ENCODE data around the gene SH2D3C.

The SH2D3C gene

DNA sequence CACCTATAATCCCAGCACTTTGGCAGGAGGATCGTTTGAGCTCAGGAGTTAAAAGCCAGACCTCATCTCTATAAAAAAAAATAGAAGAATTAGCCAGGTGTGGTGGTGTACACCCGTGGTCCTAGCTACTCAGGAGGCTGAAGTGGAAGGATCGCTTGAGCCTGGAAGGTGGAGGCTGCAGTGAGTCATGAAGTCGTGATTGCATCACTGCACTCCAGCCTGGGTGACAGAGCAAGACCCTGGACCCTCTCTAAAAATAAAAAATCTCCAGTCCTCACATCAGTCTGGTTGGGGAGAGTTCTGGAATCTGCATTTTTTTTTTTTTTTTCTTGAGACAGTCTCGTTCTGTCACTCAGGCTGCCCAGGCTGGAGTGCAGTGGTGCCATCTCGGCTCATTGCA lies 33.5 kb upstream of the SH2D3C start:
- Histone ChIP-seq H3K9me3 (ENCODE audit: control insufficient read depth, insufficient read depth, low read depth, low read length) (no peaks in the 10 kb centered on the region), H3K4me3 (ENCODE audit: low read depth, low read length) (no peak overlapping the region), H3K36me3 (ENCODE audit: control insufficient read depth in 2 of 2, insufficient read depth in 1 of 2, low read length in 2 of 2) (peaks cover 0 to 70% of the 10 kb centered on the region in 2 experiments; a peak in 2 of 3 replicates), H3K4me1 (ENCODE audit: control insufficient read depth, insufficient read depth, low read length) (no peaks in the 10 kb centered on the region), H3K27ac (ENCODE audit: extremely low read depth, low read depth, low read length) (no peak overlapping the region)
- TF ChIP-seq GLI4 (tag by site-specific recombination; IDR thresholded peaks at IDR 0.05) (no peak), ZNF175 (tag by site-specific recombination; IDR thresholded peaks at IDR 0.05) (no peak), ZFP41 (tag by site-specific recombination; IDR thresholded peaks at IDR 0.05; ENCODE audit: borderline replicate concordance) (no peak), ZFHX2 (tag by site-specific recombination; conservative IDR thresholded peaks at IDR 0.05) (no peak), ZNF221 (tag by site-specific recombination; IDR thresholded peaks at IDR 0.05; ENCODE audit: borderline replicate concordance) (no peak), MYNN (tag by site-specific recombination; IDR thresholded peaks at IDR 0.05; ENCODE audit: borderline replicate concordance) (no peak), ZNF600 (tag by site-specific recombination; IDR thresholded peaks at IDR 0.05) (no peak), ZNF16 (tag by site-specific recombination; IDR thresholded peaks at IDR 0.05; ENCODE audit: low read depth) (no peak), FEZF1 (tag by site-specific recombination; IDR thresholded peaks at IDR 0.05) (no peak), TRIM28 (IDR thresholded peaks at IDR 0.05; ENCODE audit: borderline replicate concordance, low read length) (no peak), HOXA7 (CRISPR knock-in tag; IDR thresholded peaks at IDR 0.05; ENCODE audit: borderline replicate concordance) (no peak), ZNF132 (tag by site-specific recombination; IDR thresholded peaks at IDR 0.05; ENCODE audit: borderline replicate concordance) (no peak), ZNF777 (tag by site-specific recombination; IDR thresholded peaks at IDR 0.05; ENCODE audit: borderline replicate concordance) (no peak)
- TF ChIP-seq, protein P1, sequence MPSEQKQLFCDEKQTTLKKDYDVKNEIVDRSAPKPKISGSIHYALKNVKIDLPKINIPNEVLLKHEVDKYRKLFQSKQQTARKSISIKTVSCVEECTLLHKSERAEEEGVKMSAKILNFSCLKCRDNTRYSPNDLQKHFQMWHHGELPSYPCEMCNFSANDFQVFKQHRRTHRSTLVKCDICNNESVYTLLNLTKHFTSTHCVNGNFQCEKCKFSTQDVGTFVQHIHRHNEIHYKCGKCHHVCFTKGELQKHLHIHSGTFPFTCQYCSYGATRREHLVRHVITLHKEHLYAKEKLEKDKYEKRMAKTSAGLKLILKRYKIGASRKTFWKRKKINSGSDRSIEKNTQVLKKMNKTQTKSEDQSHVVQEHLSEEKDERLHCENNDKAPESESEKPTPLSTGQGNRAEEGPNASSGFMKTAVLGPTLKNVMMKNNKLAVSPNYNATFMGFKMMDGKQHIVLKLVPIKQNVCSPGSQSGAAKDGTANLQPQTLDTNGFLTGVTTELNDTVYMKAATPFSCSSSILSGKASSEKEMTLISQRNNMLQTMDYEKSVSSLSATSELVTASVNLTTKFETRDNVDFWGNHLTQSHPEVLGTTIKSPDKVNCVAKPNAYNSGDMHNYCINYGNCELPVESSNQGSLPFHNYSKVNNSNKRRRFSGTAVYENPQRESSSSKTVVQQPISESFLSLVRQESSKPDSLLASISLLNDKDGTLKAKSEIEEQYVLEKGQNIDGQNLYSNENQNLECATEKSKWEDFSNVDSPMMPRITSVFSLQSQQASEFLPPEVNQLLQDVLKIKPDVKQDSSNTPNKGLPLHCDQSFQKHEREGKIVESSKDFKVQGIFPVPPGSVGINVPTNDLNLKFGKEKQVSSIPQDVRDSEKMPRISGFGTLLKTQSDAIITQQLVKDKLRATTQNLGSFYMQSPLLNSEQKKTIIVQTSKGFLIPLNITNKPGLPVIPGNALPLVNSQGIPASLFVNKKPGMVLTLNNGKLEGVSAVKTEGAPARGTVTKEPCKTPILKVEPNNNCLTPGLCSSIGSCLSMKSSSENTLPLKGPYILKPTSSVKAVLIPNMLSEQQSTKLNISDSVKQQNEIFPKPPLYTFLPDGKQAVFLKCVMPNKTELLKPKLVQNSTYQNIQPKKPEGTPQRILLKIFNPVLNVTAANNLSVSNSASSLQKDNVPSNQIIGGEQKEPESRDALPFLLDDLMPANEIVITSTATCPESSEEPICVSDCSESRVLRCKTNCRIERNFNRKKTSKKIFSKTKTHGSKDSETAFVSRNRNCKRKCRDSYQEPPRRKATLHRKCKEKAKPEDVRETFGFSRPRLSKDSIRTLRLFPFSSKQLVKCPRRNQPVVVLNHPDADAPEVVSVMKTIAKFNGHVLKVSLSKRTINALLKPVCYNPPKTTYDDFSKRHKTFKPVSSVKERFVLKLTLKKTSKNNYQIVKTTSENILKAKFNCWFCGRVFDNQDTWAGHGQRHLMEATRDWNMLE (tag by site-specific recombination; conservative IDR thresholded peaks at IDR 0.05; ENCODE audit: low read depth), result no peak
- ChIA-PET CTCF (interaction anchor here (1.7 kb wide), 1 partner anchor 77 kb away, joined by 6 read pairs; the partner anchor contains the start of gene TOR2A), POLR2A (no interaction called here)

DNA sequence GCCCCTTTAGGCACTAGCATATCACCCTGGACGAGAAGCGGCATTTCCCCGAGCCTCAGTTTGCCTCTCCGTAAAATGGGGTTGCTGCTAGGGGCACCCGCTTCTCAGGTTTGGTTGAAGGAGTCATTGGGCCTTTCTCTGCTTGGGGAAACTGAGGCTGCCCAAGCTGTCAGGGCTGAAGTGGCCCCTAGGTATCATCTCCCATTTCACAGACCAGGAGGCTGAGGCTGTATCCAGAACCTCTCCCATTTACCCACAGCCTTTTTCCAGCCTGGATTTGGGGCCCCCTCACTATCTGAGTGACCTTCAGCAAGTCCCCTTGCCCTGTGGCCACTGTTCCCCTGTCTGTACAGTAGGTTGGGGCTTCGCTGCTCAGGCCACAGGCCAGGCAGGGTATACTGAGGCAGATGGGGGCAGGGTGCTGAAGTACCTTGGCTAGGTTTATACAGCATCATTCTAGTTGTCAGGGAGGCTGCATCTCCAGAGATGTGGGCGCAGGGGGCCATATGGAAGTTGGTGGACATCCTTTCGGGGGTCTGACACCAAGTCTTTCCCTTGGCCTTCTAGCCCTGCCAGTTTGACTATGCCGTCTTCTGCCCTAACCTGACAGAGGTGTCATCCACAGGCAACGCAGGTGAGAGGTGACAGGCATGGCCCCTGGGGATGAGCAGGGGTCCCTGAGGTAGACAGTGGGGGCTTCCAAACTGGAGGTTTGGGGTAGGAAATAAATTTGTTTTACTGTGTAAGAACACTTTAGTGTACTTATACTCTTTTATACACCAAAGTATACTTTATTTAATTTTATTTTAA lies 32.1 kb upstream of the SH2D3C start:
- Histone ChIP-seq H3K36me3 (ENCODE audit: control insufficient read depth in 2 of 2, insufficient read depth in 1 of 2, low read length in 2 of 2) (peaks cover 4 to 82% of the 10 kb centered on the region in 2 experiments; a peak in 2 of 3 replicates), H3K4me1 (ENCODE audit: control insufficient read depth, insufficient read depth, low read length) (no peaks in the 10 kb centered on the region), H3K27ac (ENCODE audit: extremely low read depth, low read depth, low read length) (no peak overlapping the region), H3K4me3 (ENCODE audit: low read depth, low read length) (no peak overlapping the region), H3K9me3 (ENCODE audit: control insufficient read depth, insufficient read depth, low read depth, low read length) (no peaks in the 10 kb centered on the region)
- ChIA-PET POLR2A (no interaction called here), CTCF (no interaction called here)
- TF ChIP-seq, protein P2, sequence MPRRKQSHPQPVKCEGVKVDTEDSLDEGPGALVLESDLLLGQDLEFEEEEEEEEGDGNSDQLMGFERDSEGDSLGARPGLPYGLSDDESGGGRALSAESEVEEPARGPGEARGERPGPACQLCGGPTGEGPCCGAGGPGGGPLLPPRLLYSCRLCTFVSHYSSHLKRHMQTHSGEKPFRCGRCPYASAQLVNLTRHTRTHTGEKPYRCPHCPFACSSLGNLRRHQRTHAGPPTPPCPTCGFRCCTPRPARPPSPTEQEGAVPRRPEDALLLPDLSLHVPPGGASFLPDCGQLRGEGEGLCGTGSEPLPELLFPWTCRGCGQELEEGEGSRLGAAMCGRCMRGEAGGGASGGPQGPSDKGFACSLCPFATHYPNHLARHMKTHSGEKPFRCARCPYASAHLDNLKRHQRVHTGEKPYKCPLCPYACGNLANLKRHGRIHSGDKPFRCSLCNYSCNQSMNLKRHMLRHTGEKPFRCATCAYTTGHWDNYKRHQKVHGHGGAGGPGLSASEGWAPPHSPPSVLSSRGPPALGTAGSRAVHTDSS (tag by site-specific recombination; IDR thresholded peaks at IDR 0.05), result no peak
- no peak for TF ChIP-seq GFI1B (tag by site-specific recombination; IDR thresholded peaks at IDR 0.05)
- no peak for TF ChIP-seq ZNF121 (tag by site-specific recombination; IDR thresholded peaks at IDR 0.05)
- TF ChIP-seq GLIS2 (tag by site-specific recombination; IDR thresholded peaks at IDR 0.05), result no peak
- TF ChIP-seq, protein P3, sequence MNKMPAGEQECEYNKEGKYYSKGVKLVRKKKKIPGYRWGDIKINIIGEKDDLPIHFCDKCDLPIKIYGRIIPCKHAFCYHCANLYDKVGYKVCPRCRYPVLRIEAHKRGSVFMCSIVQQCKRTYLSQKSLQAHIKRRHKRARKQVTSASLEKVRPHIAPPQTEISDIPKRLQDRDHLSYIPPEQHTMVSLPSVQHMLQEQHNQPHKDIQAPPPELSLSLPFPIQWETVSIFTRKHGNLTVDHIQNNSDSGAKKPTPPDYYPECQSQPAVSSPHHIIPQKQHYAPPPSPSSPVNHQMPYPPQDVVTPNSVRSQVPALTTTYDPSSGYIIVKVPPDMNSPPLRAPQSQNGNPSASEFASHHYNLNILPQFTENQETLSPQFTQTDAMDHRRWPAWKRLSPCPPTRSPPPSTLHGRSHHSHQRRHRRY (tag by site-specific recombination; IDR thresholded peaks at IDR 0.05), result no peak

All from HEK293 (cell line).